PFSK-1 (cell line): ENCODE measurements around the gene TPSB2.
"Not testable (repeated sequence)": the region's sequence is repeated elsewhere in the genome, so short reads cannot be mapped to it uniquely, and the experiment has no call there.

Experiments
- FOXP2 ChIP-seq: optimal IDR thresholded peaks from 2 replicates; pipeline ENCODE3; 2011; ENCODE audit warnings: borderline replicate concordance, control low read depth, inconsistent platforms; ENCODE audit not compliant: insufficient read depth; ENCODE audit errors: extremely low read length, extremely low read depth
- POLR2AphosphoS5 ChIP-seq: IDR thresholded peaks from 2 replicates; pipeline ENCODE4 v1.6.1; 2012; ENCODE audit warnings: low read depth, mild to moderate bottlenecking, control low read depth, low read length, moderate library complexity
- SIN3A ChIP-seq: IDR thresholded peaks from 2 replicates; pipeline ENCODE4 v1.6.1; 2012; ENCODE audit warnings: mild to moderate bottlenecking, low read length, moderate library complexity, borderline replicate concordance; ENCODE audit not compliant: insufficient read depth
- TAF1 ChIP-seq: IDR thresholded peaks from 2 replicates; pipeline ENCODE4 v1.6.1; 2012; ENCODE audit warnings: low read length, control low read depth, borderline replicate concordance; ENCODE audit not compliant: insufficient read depth
- TF ChIP-seq, protein P1 (sequence below), 2 experiments: IDR thresholded peaks; 2 replicates each; pipeline versions ENCODE4 v1.6.1 to v1.8.0; 2011 to 2012; ENCODE audit warnings: low read depth in 2 of 2, low read length in 2 of 2, control low read depth in 1 of 2, inconsistent platforms in 1 of 2, mild to moderate bottlenecking in 1 of 2, moderate library complexity in 1 of 2; ENCODE audit not compliant: insufficient read depth in 1 of 2

The TPSB2 gene

DNA sequence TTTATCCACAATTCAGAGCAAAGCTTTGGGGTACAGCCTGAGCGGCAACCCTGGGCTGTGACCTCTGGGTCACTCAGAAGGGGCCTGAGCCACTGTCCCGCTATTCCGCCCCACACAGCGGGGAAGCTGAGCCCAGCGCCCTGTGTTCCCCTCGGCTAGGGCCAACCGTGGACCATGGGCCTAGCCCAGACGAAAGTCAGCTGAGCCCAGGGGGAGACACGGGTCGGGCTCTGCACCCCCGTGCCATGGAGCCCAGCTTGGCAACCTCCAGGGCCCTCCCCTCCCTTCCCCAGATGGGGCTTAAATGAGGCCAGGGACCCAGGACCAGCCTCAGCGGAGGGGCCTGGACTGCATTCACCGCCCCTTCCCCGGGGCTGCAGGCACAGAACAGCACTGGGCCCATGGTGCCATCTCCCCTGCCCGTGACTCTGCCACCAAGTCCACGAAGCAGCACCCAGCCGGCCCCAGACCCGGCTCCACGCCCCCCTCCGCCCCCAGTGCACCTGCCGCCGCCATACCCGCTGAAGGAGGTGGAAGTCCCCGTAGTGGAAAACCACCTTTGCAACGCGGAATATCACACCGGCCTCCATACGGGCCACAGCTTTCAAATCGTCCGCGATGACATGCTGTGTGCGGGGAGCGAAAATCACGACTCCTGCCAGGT, 27.7 kb upstream of the TPSB2 start:
- no peak for TF ChIP-seq POLR2AphosphoS5
- TF ChIP-seq, protein P1, sequence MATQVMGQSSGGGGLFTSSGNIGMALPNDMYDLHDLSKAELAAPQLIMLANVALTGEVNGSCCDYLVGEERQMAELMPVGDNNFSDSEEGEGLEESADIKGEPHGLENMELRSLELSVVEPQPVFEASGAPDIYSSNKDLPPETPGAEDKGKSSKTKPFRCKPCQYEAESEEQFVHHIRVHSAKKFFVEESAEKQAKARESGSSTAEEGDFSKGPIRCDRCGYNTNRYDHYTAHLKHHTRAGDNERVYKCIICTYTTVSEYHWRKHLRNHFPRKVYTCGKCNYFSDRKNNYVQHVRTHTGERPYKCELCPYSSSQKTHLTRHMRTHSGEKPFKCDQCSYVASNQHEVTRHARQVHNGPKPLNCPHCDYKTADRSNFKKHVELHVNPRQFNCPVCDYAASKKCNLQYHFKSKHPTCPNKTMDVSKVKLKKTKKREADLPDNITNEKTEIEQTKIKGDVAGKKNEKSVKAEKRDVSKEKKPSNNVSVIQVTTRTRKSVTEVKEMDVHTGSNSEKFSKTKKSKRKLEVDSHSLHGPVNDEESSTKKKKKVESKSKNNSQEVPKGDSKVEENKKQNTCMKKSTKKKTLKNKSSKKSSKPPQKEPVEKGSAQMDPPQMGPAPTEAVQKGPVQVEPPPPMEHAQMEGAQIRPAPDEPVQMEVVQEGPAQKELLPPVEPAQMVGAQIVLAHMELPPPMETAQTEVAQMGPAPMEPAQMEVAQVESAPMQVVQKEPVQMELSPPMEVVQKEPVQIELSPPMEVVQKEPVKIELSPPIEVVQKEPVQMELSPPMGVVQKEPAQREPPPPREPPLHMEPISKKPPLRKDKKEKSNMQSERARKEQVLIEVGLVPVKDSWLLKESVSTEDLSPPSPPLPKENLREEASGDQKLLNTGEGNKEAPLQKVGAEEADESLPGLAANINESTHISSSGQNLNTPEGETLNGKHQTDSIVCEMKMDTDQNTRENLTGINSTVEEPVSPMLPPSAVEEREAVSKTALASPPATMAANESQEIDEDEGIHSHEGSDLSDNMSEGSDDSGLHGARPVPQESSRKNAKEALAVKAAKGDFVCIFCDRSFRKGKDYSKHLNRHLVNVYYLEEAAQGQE (IDR thresholded peaks at IDR 0.05; ENCODE audit: insufficient read depth in 1 of 2, low read depth in 2 of 2, low read length in 2 of 2): no peak
- no peak for TF ChIP-seq TAF1
- TF ChIP-seq SIN3A: no peak
- TF ChIP-seq FOXP2: no peak

GRCh38 chr16:1256874-1257322, 26.9 kb upstream of the TPSB2 start:
- no peak for TF ChIP-seq POLR2AphosphoS5
- no peak for TF ChIP-seq SIN3A
- no peak for TF ChIP-seq FOXP2
- TF ChIP-seq, protein P1 (IDR thresholded peaks at IDR 0.05; ENCODE audit: insufficient read depth in 1 of 2, low read depth in 2 of 2, low read length in 2 of 2): no peak
- TF ChIP-seq TAF1: no peak

DNA sequence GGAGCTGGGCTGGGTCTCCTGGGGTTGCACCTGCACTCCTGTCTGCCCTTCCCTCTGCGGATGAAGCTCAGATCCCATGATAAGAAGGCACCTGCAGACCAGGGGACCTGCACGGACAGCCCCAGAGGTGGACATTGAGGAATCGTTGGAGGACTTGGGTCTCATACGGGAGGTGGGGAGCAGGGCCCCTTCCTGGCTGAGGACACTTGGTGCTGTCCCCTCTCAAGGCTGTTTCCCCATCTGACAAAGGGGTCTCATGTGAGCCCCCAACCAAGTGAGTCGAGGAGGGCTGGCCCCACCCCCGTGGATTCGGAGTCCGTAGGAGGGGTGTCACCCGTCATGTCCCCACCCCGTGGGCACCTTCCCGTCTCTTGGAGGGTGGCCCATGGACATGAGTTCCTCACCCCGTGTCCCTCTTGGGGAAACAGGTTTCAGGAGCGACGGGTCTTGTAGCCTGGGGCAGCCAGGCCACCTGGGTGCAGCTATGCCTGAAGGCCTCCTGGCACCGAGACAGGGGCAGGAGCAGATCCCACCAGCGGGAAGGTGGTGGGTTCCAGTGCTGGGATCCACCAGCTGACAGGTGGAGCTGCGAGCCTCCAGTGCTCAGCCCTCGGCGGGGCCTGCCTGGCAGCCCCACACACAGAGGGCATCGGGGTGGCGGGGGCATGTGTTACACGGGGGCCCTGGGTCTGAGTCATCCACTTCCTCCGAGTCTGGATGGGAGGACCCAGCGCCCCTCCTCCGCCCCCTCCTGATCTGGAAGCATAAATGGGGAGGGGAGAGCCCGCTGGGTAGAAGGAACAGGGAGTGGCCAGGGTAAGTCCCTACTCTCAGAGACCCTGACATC, 25.5 kb upstream of the TPSB2 start, which contains the start of gene TPSD1:
TSS of gene TPSD1 (plus strand) at position 794 of the 847 bp plus-strand sequence. CDS start 212 bp downstream, outside the sequence.
- not testable (repeated sequence) for TF ChIP-seq FOXP2, TAF1
- TF ChIP-seq, protein P1 (IDR thresholded peaks at IDR 0.05; ENCODE audit: insufficient read depth in 1 of 2, low read depth in 2 of 2, low read length in 2 of 2): not testable (repeated sequence)

DNA sequence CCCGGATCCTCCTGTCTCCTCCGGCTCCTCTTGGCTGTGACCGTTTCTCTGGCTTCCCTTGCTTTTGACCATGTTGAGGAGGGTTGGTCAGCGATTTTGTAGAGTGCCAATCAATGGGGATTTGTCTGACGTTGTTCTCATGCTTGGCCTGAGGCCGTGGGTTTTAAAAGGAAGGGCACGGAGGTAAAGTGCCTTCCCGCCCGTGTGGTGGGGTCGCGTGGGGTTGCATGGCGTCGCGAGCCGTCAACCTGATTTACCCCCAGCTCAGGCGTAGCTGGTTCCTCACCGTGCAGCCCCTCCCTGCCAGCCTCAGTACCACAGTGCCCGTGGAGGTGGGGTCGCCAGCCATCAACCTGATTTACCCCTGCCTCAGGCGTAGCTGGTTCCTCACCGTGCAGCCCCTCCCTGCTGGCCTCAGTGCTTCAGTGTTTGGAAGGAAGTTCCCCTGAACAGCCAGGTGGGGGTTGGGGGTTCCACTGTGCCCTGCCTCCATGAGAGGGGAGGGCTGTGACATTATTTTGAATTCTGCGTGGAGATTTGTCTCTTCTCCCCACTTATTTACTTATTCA, 15.6 kb upstream of the TPSB2 start:
- TF ChIP-seq, protein P1 (IDR thresholded peaks at IDR 0.05; ENCODE audit: insufficient read depth in 1 of 2, low read depth in 2 of 2, low read length in 2 of 2): no peak
- TF ChIP-seq TAF1 (no peak), POLR2AphosphoS5 (no peak), SIN3A (no peak), FOXP2 (no peak)
